Occipital lobe (tissue), 2 donors: ENCODE data around the gene SYCP2. TPM values are rescaled to one million over a fixed set of nuclear protein-coding genes. Genes with fewer than 3 reads are reported as not detected.

Experiments
- small RNA-seq: library from RNA; depleted of rRNA; stranded (forward); fragments of <200 nt; gene quantifications from one replicate; pipeline ENCODE3, GENCODE V24; 2014
- total RNA-seq: library from RNA; depleted of rRNA; stranded (reverse); fragments of >200 nt; gene quantifications from one replicate; pipeline ENCODE4 v1.2.3, GENCODE V29; 2014

The SYCP2 gene
- total RNA-seq, 1 donor from 2014 or later = 4.1 TPM

Small RNAs within 50 kb of the gene (small RNA-seq; reads per million reads assigned to genes)
- gene RNU7-141P = not detected

Other genes starting within 250 kb of the SYCP2 start
- 3.6 TPM for gene PPP1R3D, start 6.7 kb upstream of the SYCP2 start, total RNA-seq
- 34.8 TPM for gene FAM217B, start 6.8 kb upstream of the SYCP2 start, total RNA-seq
- gene CDH26, start 24.8 kb upstream of the SYCP2 start, total RNA-seq = 1.4 TPM